MCF 10A (cell line): Measurements from ENCODE around the gene ODAD2. TPM values are rescaled to one million over a fixed set of nuclear protein-coding genes. Genes with fewer than 3 reads are reported as not detected.
A peak's percentile ranks its signal among the peaks of the same experiment; 100 is the strongest.

Experiments
- BruUV-seq: library from RNA; stranded (reverse); fragments of 400-500 nt; replicated peaks from 2 replicates; lab custom pipeline; 2021; lab: Mats Ljungman, UMichigan
- CTCF ChIA-PET: fragments of 300-600 bp; sonication (Branson Sonifier 250); formaldehyde crosslinking; extraction: SDS; loops from one replicate; lab custom pipeline; 2021; ENCODE audit warnings: antibody characterized with exemption, inconsistent platforms; lab: Yijun Ruan, JAX
- POLR2A ChIA-PET: fragments of 300-600, 350-650 bp; sonication (Branson Sonifier 250); formaldehyde crosslinking; extraction: SDS; loops from one replicate; lab custom pipeline; 2020; ENCODE audit warnings: antibody characterized with exemption, inconsistent platforms; lab: Yijun Ruan, JAX
- DNase-seq: peaks from one replicate; pipeline ENCODE4 v3.0.0-alpha.2; 2018; ENCODE audit not compliant: unreplicated experiment
- H3K27ac Mint-ChIP-seq: one replicate; pipeline ENCODE4 v1.8.0; 2022; ENCODE audit warnings: mild to moderate bottlenecking, low read depth, mixed read lengths; ENCODE audit not compliant: unreplicated experiment
- H3K27me3 Mint-ChIP-seq: one replicate; pipeline ENCODE4 v1.8.0; 2022; ENCODE audit warnings: mixed read lengths; ENCODE audit not compliant: insufficient read depth, unreplicated experiment
- H3K36me3 Mint-ChIP-seq: one replicate; pipeline ENCODE4 v1.8.0; 2022; ENCODE audit warnings: mild to moderate bottlenecking, moderate library complexity, mixed read lengths; ENCODE audit not compliant: insufficient read depth, unreplicated experiment
- H3K4me1 Mint-ChIP-seq: one replicate; pipeline ENCODE4 v1.8.0; 2022; ENCODE audit warnings: mixed read lengths; ENCODE audit not compliant: insufficient read depth, unreplicated experiment
- H3K4me3 Mint-ChIP-seq: one replicate; pipeline ENCODE4 v1.8.0; 2022; ENCODE audit warnings: mild to moderate bottlenecking, moderate library complexity, mixed read lengths; ENCODE audit not compliant: unreplicated experiment
- H3K9me3 Mint-ChIP-seq: one replicate; pipeline ENCODE4 v1.8.0; 2022; ENCODE audit warnings: mixed read lengths; ENCODE audit not compliant: unreplicated experiment
- intact Hi-C: fragments of 100-400 bp; cut with micrococcal nuclease; formaldehyde crosslinking; loops from 2 replicates; pipeline ENCODE4 v1.14.1; 2022
- total RNA-seq: library from RNA; stranded (reverse); gene quantifications from 2 replicates; pipeline ENCODE4 v1.2.3, GENCODE V29; 2022
- TF ChIP-seq, protein P1 (sequence below): fragments of 200-600 bp; IDR thresholded peaks from one replicate; pipeline ENCODE4 v1.8.0; 2022; ENCODE audit warnings: antibody characterized with exemption, mild to moderate bottlenecking; ENCODE audit not compliant: unreplicated experiment

The ODAD2 gene
- total RNA-seq, 1 experiment from 2014 or later: 0.28 TPM

DNA sequence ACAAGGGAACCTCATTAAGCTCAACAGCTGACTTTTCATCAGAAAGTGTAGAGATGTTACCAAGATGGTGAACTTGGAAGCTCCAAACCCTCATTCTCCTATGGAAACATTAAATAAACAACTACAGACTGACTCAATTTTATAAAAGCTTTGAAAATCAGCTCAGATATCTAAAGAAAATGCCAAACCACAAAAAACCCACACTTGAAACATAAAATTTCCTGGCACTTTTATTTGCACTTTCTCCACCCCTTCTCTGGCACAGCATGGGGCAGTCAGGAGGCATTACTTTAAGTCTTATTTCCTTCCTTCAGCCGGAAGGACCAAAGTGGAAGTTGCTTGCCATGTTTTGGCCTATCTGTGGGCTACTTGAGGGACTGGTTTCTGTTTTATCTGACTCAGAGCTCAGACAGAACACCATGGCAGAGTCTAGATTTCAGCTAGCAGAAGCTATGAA, 114.7 kb downstream of the ODAD2 start:
- peaks cover 13% of the 10 kb centered on the region for H3K9me3 Mint-ChIP-seq
- no peaks in the 10 kb centered on the region for H3K27me3 Mint-ChIP-seq
- BruUV-seq: no TSS peak
- no peaks in the 10 kb centered on the region for H3K36me3 Mint-ChIP-seq
- no peak overlapping the region for H3K4me3 Mint-ChIP-seq
- intact Hi-C loops: no loop called here
- TF ChIP-seq, protein P1, sequence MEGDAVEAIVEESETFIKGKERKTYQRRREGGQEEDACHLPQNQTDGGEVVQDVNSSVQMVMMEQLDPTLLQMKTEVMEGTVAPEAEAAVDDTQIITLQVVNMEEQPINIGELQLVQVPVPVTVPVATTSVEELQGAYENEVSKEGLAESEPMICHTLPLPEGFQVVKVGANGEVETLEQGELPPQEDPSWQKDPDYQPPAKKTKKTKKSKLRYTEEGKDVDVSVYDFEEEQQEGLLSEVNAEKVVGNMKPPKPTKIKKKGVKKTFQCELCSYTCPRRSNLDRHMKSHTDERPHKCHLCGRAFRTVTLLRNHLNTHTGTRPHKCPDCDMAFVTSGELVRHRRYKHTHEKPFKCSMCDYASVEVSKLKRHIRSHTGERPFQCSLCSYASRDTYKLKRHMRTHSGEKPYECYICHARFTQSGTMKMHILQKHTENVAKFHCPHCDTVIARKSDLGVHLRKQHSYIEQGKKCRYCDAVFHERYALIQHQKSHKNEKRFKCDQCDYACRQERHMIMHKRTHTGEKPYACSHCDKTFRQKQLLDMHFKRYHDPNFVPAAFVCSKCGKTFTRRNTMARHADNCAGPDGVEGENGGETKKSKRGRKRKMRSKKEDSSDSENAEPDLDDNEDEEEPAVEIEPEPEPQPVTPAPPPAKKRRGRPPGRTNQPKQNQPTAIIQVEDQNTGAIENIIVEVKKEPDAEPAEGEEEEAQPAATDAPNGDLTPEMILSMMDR: no peak
- no peak overlapping the region for H3K27ac Mint-ChIP-seq
- DNase-seq: peak; percentile 3
- no peaks in the 10 kb centered on the region for H3K4me1 Mint-ChIP-seq
- ChIA-PET POLR2A (no interaction called here), CTCF (interaction anchor here (0.6 to 0.7 kb wide), 2 partner anchors 170 to 1002 kb away, joined by 3 read pairs; no protein-coding TSS in a partner anchor)

DNA sequence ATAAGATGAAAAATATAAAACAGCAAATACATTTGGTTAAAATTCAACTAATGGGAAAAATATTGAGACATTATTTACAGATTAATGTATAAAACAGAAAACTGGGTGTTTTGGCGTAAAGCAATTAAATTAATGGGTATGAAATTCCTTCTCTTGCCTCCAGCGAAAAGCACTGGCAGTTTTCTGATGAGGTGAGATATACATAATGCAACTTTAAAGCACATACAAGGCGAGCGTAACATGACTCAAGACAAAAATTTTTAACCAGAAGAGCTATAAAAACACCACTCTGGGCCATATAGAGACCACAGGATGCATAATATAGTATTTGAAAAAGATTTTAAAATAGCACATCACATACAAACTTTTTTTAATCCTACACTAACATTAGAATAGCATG, 120.6 kb downstream of the ODAD2 start:
- TF ChIP-seq, protein P1: no peak
- no peaks in the 10 kb centered on the region for H3K27me3 Mint-ChIP-seq
- intact Hi-C loops: no loop called here
- no peak overlapping the region for H3K27ac Mint-ChIP-seq
- POLR2A ChIA-PET: no interaction called here
- no peaks in the 10 kb centered on the region for H3K9me3 Mint-ChIP-seq
- no peak overlapping the region for H3K4me3 Mint-ChIP-seq
- no peaks in the 10 kb centered on the region for H3K4me1 Mint-ChIP-seq
- H3K36me3 Mint-ChIP-seq: no peaks in the 10 kb centered on the region
- CTCF ChIA-PET: no interaction called here
- BruUV-seq: no TSS peak
- no peak for DNase-seq

DNA sequence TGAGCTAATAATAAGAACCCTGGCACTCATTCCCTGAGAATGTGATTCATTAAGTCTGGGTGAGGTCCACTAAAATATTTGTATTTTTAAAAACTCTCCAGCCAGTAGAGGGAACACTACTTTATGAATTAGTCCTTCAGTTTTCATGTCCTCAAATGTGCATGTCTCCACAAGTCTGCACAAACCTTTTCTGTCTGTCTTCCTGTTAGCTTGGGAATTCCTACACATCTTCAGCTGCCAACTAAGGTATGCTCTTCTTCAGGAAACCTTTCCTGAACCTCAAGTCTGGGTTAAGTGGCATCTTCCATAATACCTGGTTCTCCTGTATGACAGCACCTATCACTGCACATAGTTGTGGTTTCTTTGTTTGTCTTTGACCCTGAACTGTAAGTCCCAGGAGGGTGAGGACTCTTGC, 133.7 kb downstream of the ODAD2 start:
- BruUV-seq: no TSS peak
- H3K4me3 Mint-ChIP-seq: no peak overlapping the region
- peak; percentile 44 for DNase-seq
- no peaks in the 10 kb centered on the region for H3K27me3 Mint-ChIP-seq
- intact Hi-C loops: loop anchor here (1.0 to 2.0 kb wide), 2 partner anchors 314 to 376 kb away; no protein-coding TSS in a partner anchor
- peaks cover 15% of the 10 kb centered on the region for H3K4me1 Mint-ChIP-seq
- no peaks in the 10 kb centered on the region for H3K36me3 Mint-ChIP-seq
- POLR2A ChIA-PET: interaction anchor here (0.6 kb wide), 1 partner anchor 311 kb away, joined by 3 read pairs; no protein-coding TSS in a partner anchor
- H3K9me3 Mint-ChIP-seq: no peaks in the 10 kb centered on the region
- peak overlapping the region; percentile 40 for H3K27ac Mint-ChIP-seq
- CTCF ChIA-PET: interaction anchor here (1.0 to 2.4 kb wide), 8 partner anchors 9 to 376 kb away, joined by 3 to 11 read pairs (median 6); no protein-coding TSS in a partner anchor
- TF ChIP-seq, protein P1: no peak

DNA sequence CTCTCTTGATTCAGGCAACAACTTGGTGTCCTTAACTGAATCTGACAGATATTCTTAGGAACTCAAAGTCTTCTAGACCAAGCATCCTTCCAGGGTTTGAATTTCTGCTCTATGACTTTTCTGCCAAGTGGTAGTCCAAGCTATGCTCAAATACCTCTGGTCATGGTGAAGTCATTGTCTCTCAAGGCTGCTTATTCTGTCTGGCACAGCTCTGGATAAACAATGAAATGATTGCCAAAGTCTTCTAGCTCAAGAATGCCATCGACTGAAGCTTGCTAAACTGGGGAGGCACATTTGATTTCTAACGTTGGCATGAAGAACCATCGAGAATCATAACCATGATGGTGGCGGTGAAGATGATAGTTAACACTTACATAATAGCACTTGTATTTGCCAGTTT, 137.1 kb downstream of the ODAD2 start:
- no peaks in the 10 kb centered on the region for H3K27me3 Mint-ChIP-seq
- intact Hi-C loops: no loop called here
- no peak overlapping the region for H3K27ac Mint-ChIP-seq

More for the DNA sequence above, 137.1 kb downstream of the ODAD2 start:
- TF ChIP-seq, protein P1: no peak
- H3K4me3 Mint-ChIP-seq: no peak overlapping the region
- peaks cover 22% of the 10 kb centered on the region for H3K4me1 Mint-ChIP-seq
- CTCF ChIA-PET: interaction anchor here (0.6 to 0.7 kb wide), 2 partner anchors 83 to 310 kb away, joined by 3 read pairs; no protein-coding TSS in a partner anchor
- DNase-seq: no peak
- H3K9me3 Mint-ChIP-seq: no peaks in the 10 kb centered on the region
- H3K36me3 Mint-ChIP-seq: no peaks in the 10 kb centered on the region
- no TSS peak for BruUV-seq
- POLR2A ChIA-PET: no interaction called here
